ENCODE data around the gene APBB2. TPM values are rescaled to one million over a fixed set of nuclear protein-coding genes. Genes with fewer than 3 reads are reported as not detected.

Gene APBB2
- total and polyA plus RNA-seq, 4 donors: 4.8 to 31.5 (median 11.2) TPM

- H3K4me1 ChIP-seq (ENCODE audit: control insufficient read depth in 4 of 4, insufficient read depth in 4 of 4, low read length in 3 of 4): peaks cover 0 to 5% (median 2%) of the 10 kb centered on the region in 4 donors
- H3K4me3 ChIP-seq (ENCODE audit: low read depth in 1 of 3, low read length in 3 of 3): no peak overlapping the region
- H3K27me3 ChIP-seq (ENCODE audit: control insufficient read depth in 4 of 4, insufficient read depth in 4 of 4, low read length in 3 of 4): no peaks in the 10 kb centered on the region
- H3K36me3 ChIP-seq (ENCODE audit: control insufficient read depth in 4 of 4, insufficient read depth in 3 of 4, low read depth in 1 of 4, low read length in 3 of 4): peaks cover 0 to 1% (median 0%) of the 10 kb centered on the region in 4 donors
- TF ChIP-seq RXRA (IDR thresholded peaks at IDR 0.05) (no peak), JUND (IDR thresholded peaks at IDR 0.05) (no peak), EGR1 (IDR thresholded peaks at IDR 0.05; ENCODE audit: low read depth in 2 of 2) (no peak), GABPA (IDR thresholded peaks at IDR 0.05 in 1 of 2, conservative IDR thresholded peaks at IDR 0.05 in 1 of 2) (no peak), MAX (IDR thresholded peaks at IDR 0.05) (no peak), CTCF (IDR thresholded peaks at IDR 0.05; ENCODE audit: low read depth, low read length, missing input control) (no peak), FOXA1 (IDR thresholded peaks at IDR 0.05) (no peak)
- H3K9ac ChIP-seq (ENCODE audit: low read depth in 1 of 2, low read length in 2 of 2): no peak overlapping the region
- WGBS: 91% methylated on average over 3 of the region's 3 CpGs
- no peak for DNase-seq (ENCODE audit: low spot score)
- no peaks in the 10 kb centered on the region for H3K9me3 ChIP-seq (ENCODE audit: control insufficient read depth in 4 of 4, low read length in 3 of 4)
- no peak overlapping the region for H3K27ac ChIP-seq (ENCODE audit: low read depth in 1 of 2, low read length in 2 of 2)
These were observed 222.4 kb downstream of the APBB2 start for GRCh38 chr4:40991908-40992307.

- no peak overlapping the region for H3K9ac ChIP-seq (ENCODE audit: low read depth in 1 of 2, low read length in 2 of 2)
- no peaks in the 10 kb centered on the region for H3K27me3 ChIP-seq (ENCODE audit: control insufficient read depth in 4 of 4, insufficient read depth in 4 of 4, low read length in 3 of 4)
- H3K9me3 ChIP-seq (ENCODE audit: control insufficient read depth in 4 of 4, low read length in 3 of 4): no peaks in the 10 kb centered on the region
- no peak overlapping the region for H3K4me3 ChIP-seq (ENCODE audit: low read depth in 1 of 3, low read length in 3 of 3)
- DNase-seq (ENCODE audit: low spot score): no peak
- peaks cover 6 to 10% (median 9%) of the 10 kb centered on the region in 4 donors for H3K4me1 ChIP-seq (ENCODE audit: control insufficient read depth in 4 of 4, insufficient read depth in 4 of 4, low read length in 3 of 4)
- TF ChIP-seq MAX (IDR thresholded peaks at IDR 0.05) (no peak), JUND (IDR thresholded peaks at IDR 0.05) (no peak), RAD21 (IDR thresholded peaks at IDR 0.05) (no peak), CTCF (IDR thresholded peaks at IDR 0.05; ENCODE audit: low read depth, low read length, missing input control) (no peak), ZBTB33 (IDR thresholded peaks at IDR 0.05) (no peak), GABPA (IDR thresholded peaks at IDR 0.05 in 1 of 2, conservative IDR thresholded peaks at IDR 0.05 in 1 of 2) (no peak), ATF3 (IDR thresholded peaks at IDR 0.05) (no peak), EGR1 (IDR thresholded peaks at IDR 0.05; ENCODE audit: low read depth in 2 of 2) (no peak), NR2F2 (IDR thresholded peaks at IDR 0.05) (no peak), HNF4A (conservative IDR thresholded peaks at IDR 0.05) (no peak), RXRA (IDR thresholded peaks at IDR 0.05) (no peak), SP1 (IDR thresholded peaks at IDR 0.05) (no peak), YY1 (IDR thresholded peaks at IDR 0.05) (no peak), FOXA1 (IDR thresholded peaks at IDR 0.05) (no peak)
- 58% methylated on average over 3 of the region's 3 CpGs for WGBS
- H3K27ac ChIP-seq (ENCODE audit: low read depth in 1 of 2, low read length in 2 of 2): no peak overlapping the region
- peaks cover 0 to 1% (median 0%) of the 10 kb centered on the region in 4 donors for H3K36me3 ChIP-seq (ENCODE audit: control insufficient read depth in 4 of 4, insufficient read depth in 3 of 4, low read depth in 1 of 4, low read length in 3 of 4)
These were observed 223.5 kb downstream of the APBB2 start for GRCh38 chr4:40990899-40991265.

Measured in liver (tissue), 9 donors.